Dendritic cell treated with granulocyte-macrophage colony-stimulating factor and Interleukin-4, amounts not matched to agents 40 ng/mL and 50 ng/mL, for 4 days (primary cell): Measurements from ENCODE around the gene ADK.

ENCODE experiments used
- H3K27ac Mint-ChIP-seq: one replicate; pipeline ENCODE4 v1.8.0; 2022; ENCODE audit warnings: mild to moderate bottlenecking, mixed read lengths
- H3K27me3 Mint-ChIP-seq: one replicate; pipeline ENCODE4 v1.8.0; 2022; ENCODE audit warnings: mild to moderate bottlenecking, mixed read lengths
- H3K36me3 Mint-ChIP-seq: one replicate; pipeline ENCODE4 v1.8.0; 2022; ENCODE audit warnings: low read depth, mixed read lengths
- H3K4me1 Mint-ChIP-seq: one replicate; pipeline ENCODE4 v1.8.0; 2022; ENCODE audit warnings: low read depth, mixed read lengths
- H3K4me3 Mint-ChIP-seq: one replicate; pipeline ENCODE4 v1.8.0; 2022; ENCODE audit warnings: mild to moderate bottlenecking, moderate library complexity, mixed read lengths
- H3K9me3 Mint-ChIP-seq: one replicate; pipeline ENCODE4 v1.8.0; 2022; ENCODE audit warnings: mixed read lengths
- intact Hi-C: fragments of 100-400 bp; cut with micrococcal nuclease; formaldehyde crosslinking; loops from one replicate; pipeline ENCODE4 v1.15.0; 2022

ADK gene

GRCh38 chr10:74599672-74600071, 448.7 kb downstream of the ADK start:
- Mint-ChIP-seq H3K27ac (no peak overlapping the region), H3K4me1 (no peaks in the 10 kb centered on the region), H3K36me3 (peaks cover 23% of the 10 kb centered on the region), H3K9me3 (no peaks in the 10 kb centered on the region), H3K27me3 (no peaks in the 10 kb centered on the region), H3K4me3 (no peak overlapping the region)
- intact Hi-C loops: no loop called here

GRCh38 chr10:74600170-74600569, 449.1 kb downstream of the ADK start:
- Mint-ChIP-seq H3K4me1 (no peaks in the 10 kb centered on the region), H3K4me3 (no peak overlapping the region), H3K27ac (no peak overlapping the region), H3K27me3 (no peaks in the 10 kb centered on the region), H3K9me3 (no peaks in the 10 kb centered on the region), H3K36me3 (peaks cover 23% of the 10 kb centered on the region)
- intact Hi-C loops: no loop called here

GRCh38 chr10:74602576-74602975, 451.6 kb downstream of the ADK start:
- Mint-ChIP-seq H3K27me3 (no peaks in the 10 kb centered on the region), H3K36me3 (peaks cover 30% of the 10 kb centered on the region), H3K27ac (no peak overlapping the region), H3K9me3 (no peaks in the 10 kb centered on the region), H3K4me1 (no peaks in the 10 kb centered on the region), H3K4me3 (no peak overlapping the region)
- intact Hi-C loops: no loop called here

GRCh38 chr10:74610299-74610698, 459.3 kb downstream of the ADK start:
- Mint-ChIP-seq H3K9me3 (no peaks in the 10 kb centered on the region), H3K4me3 (no peak overlapping the region), H3K27me3 (no peaks in the 10 kb centered on the region), H3K4me1 (no peaks in the 10 kb centered on the region), H3K36me3 (peaks cover 31% of the 10 kb centered on the region), H3K27ac (no peak overlapping the region)
- intact Hi-C loops: no loop called here

GRCh38 chr10:74612195-74612594, 461.2 kb downstream of the ADK start:
- Mint-ChIP-seq H3K27me3 (no peaks in the 10 kb centered on the region), H3K4me3 (no peak overlapping the region), H3K36me3 (peaks cover 32% of the 10 kb centered on the region), H3K27ac (no peak overlapping the region), H3K4me1 (no peaks in the 10 kb centered on the region), H3K9me3 (no peaks in the 10 kb centered on the region)
- intact Hi-C loops: no loop called here

GRCh38 chr10:74620626-74621025, 469.6 kb downstream of the ADK start:
- Mint-ChIP-seq H3K27ac (no peak overlapping the region), H3K36me3 (peaks cover 41% of the 10 kb centered on the region), H3K27me3 (no peaks in the 10 kb centered on the region)

GRCh38 chr10:74623786-74624185, 472.8 kb downstream of the ADK start:
- Mint-ChIP-seq H3K27me3 (no peaks in the 10 kb centered on the region), H3K27ac (no peak overlapping the region), H3K4me3 (no peak overlapping the region), H3K36me3 (peaks cover 26% of the 10 kb centered on the region), H3K9me3 (peaks cover 28% of the 10 kb centered on the region), H3K4me1 (no peaks in the 10 kb centered on the region)
- intact Hi-C loops: no loop called here

More at GRCh38 chr10:74620626-74621025, 469.6 kb downstream of the ADK start:
- Mint-ChIP-seq H3K4me3 (no peak overlapping the region), H3K4me1 (no peaks in the 10 kb centered on the region), H3K9me3 (peaks cover 39% of the 10 kb centered on the region)
- intact Hi-C loops: no loop called here

GRCh38 chr10:74624501-74624900, 473.5 kb downstream of the ADK start:
- Mint-ChIP-seq H3K27me3 (no peaks in the 10 kb centered on the region), H3K36me3 (peaks cover 21% of the 10 kb centered on the region)

GRCh38 chr10:74628136-74628535, 477.1 kb downstream of the ADK start:
- Mint-ChIP-seq H3K9me3 (peaks cover under 1% of the 10 kb centered on the region), H3K36me3 (peaks cover 11% of the 10 kb centered on the region), H3K4me3 (no peak overlapping the region), H3K27ac (no peak overlapping the region), H3K27me3 (no peaks in the 10 kb centered on the region), H3K4me1 (peaks cover 9% of the 10 kb centered on the region)
- intact Hi-C loops: no loop called here

More at GRCh38 chr10:74624501-74624900, 473.5 kb downstream of the ADK start:
- Mint-ChIP-seq H3K4me3 (no peak overlapping the region), H3K4me1 (no peaks in the 10 kb centered on the region), H3K27ac (no peak overlapping the region), H3K9me3 (peaks cover 23% of the 10 kb centered on the region)
- intact Hi-C loops: no loop called here

- Mint-ChIP-seq H3K27ac (no peak overlapping the region), H3K4me3 (no peak overlapping the region), H3K4me1 (peaks cover 9% of the 10 kb centered on the region), H3K36me3 (peaks cover 46% of the 10 kb centered on the region), H3K9me3 (peaks cover 25% of the 10 kb centered on the region), H3K27me3 (no peaks in the 10 kb centered on the region)
- intact Hi-C loops: no loop called here
Measured at GRCh38 chr10:74634995-74635536, 484.0 kb downstream of the ADK start.

- peaks cover 9% of the 10 kb centered on the region for H3K4me1 Mint-ChIP-seq
- peaks cover 46% of the 10 kb centered on the region for H3K36me3 Mint-ChIP-seq
- no peak overlapping the region for H3K4me3 Mint-ChIP-seq
- intact Hi-C loops: no loop called here
- H3K27ac Mint-ChIP-seq: no peak overlapping the region
- peaks cover 25% of the 10 kb centered on the region for H3K9me3 Mint-ChIP-seq
- no peaks in the 10 kb centered on the region for H3K27me3 Mint-ChIP-seq
Measured at GRCh38 chr10:74635655-74636054, 484.6 kb downstream of the ADK start.

GRCh38 chr10:74637685-74638084, 486.7 kb downstream of the ADK start:
- peaks cover 25% of the 10 kb centered on the region for H3K9me3 Mint-ChIP-seq
- no peak overlapping the region for H3K27ac Mint-ChIP-seq
- H3K4me1 Mint-ChIP-seq: no peaks in the 10 kb centered on the region
- no peaks in the 10 kb centered on the region for H3K27me3 Mint-ChIP-seq
- no peak overlapping the region for H3K4me3 Mint-ChIP-seq
- H3K36me3 Mint-ChIP-seq: peaks cover 35% of the 10 kb centered on the region
- intact Hi-C loops: no loop called here

- intact Hi-C loops: no loop called here
- H3K4me3 Mint-ChIP-seq: no peak overlapping the region
- H3K9me3 Mint-ChIP-seq: peaks cover 2% of the 10 kb centered on the region
- H3K36me3 Mint-ChIP-seq: peaks cover 12% of the 10 kb centered on the region
- H3K27me3 Mint-ChIP-seq: no peaks in the 10 kb centered on the region
- no peak overlapping the region for H3K27ac Mint-ChIP-seq
- H3K4me1 Mint-ChIP-seq: no peaks in the 10 kb centered on the region
Measured at GRCh38 chr10:74640134-74640921, 489.3 kb downstream of the ADK start.

GRCh38 chr10:74641659-74642058, 490.6 kb downstream of the ADK start:
- Mint-ChIP-seq H3K4me3 (no peak overlapping the region), H3K27me3 (no peaks in the 10 kb centered on the region), H3K36me3 (peaks cover 8% of the 10 kb centered on the region), H3K27ac (no peak overlapping the region), H3K4me1 (no peaks in the 10 kb centered on the region), H3K9me3 (no peaks in the 10 kb centered on the region)
- intact Hi-C loops: no loop called here
